Fibroblast of peridontal ligament (primary cell): ENCODE data around the gene CROCC2.

Source experiments
- DNase-seq: peaks from one replicate; pipeline ENCODE4 v3.0.0-alpha.2; 2010; ENCODE audit errors: extremely low read depth

Gene CROCC2

DNA sequence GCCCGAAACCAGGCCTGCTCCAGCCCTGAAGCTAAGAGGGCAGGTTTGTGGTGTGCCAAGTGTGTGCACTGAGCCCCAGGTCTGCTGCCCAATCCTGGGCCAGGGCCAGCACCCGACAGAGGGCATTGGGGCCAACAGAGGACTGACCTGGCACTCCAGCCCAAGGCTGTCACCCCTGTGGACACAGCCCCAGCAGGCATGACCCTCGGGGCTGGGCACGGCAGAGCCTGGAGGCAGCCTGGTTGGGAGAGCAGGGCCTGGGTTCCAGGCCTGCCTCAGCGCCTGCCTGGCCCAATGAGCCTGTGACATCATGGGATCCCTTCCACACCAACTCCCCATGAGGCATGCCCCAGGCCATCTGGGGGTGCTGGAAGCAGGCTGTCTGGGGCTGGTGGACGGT, 81.5 kb downstream of the CROCC2 start:
- no peak for DNase-seq

DNA sequence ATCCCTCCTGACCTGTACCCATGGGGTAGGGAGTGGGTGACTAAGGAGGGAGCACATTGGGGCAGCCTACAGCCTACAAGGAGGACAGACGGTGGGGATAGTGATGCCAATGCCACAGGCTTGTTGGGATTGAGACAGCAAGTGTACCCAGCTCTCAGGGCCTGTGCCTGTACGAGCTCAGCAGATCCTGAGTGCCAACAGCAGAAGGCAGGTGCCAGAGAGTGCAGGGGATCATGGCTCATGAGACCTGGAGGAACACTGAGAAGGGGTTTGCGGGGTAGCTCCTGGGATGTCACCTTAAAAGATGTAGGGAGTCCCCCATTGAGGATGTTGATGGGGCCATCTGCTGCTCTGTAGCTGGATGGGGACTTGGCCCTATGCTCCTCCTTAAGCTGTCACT, 82.0 kb downstream of the CROCC2 start:
- DNase-seq, result peak; percentile 33

DNA sequence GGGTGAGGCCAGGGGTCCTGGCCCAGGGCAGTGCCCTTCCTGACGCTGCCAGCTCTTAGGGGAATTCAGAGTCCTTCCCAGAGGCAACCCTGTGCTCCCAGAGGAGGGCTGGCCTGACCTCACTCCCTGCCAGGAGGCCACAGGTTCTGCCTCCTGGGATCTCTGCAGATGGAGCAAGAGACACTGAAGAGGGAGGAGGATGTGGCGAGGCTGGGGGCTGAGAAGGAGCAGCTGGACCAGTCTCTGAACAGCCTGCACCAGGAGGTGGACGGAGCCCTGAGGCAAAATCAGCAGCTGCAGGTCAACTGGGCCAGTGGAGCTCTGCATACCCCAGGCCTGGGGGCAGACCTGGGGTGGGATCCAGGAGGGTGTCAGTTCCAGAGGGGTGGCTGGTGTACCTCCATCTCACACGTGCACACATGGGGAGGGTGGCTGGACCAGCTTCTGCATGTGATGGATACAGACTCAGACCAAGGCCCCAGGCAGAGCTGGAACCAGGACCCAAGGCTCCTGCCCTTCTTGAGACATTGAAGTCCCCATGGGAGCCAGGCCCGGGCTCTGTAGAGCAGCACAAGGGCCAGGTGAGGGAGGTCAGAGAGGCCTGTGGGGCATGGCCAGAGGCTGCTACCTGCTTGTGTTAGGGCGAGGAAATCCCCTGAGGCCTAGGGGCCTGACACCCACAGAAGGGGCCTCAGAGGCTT, 82.6 kb downstream of the CROCC2 start:
- DNase-seq, result no peak

DNA sequence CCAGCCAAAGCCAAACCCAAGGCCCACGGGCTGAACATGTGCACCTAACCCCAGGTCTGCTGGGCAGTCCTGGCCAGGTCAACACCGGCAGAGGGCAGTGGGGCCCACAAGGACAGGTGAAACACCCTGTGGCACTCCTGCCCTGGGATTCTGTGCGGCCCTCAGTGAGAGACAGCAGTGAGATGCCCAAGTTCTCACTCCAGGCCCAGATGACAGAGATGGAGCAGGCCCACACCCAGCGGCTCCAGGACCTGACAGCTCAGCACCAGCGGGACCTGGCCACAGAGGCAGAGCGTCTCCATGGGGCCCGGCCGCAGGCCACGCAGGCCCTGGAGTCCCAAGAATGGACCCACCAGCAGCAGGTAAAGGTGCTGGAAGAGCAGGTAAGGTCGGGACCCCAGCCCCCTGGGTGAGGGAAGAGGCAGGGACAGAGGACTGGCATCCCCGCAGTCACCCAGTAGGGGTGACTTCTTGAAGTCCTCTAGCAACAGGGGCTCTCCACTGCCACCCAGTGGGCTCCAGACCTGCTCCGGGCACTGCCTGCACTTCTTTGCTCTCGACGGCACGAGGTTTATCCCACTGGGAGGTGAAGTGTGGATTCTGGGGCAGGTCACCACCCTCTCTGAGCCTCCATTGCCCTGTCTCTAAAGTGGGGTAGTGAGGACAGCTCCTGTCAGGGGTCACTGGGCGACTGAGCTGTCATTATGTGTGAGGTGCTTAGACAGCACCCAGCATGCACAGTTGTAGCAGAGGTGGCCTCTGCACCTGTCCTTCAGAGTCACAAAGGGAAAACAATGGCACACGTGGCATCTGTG, 83.5 kb downstream of the CROCC2 start:
- DNase-seq, result peak; percentile 30

DNA sequence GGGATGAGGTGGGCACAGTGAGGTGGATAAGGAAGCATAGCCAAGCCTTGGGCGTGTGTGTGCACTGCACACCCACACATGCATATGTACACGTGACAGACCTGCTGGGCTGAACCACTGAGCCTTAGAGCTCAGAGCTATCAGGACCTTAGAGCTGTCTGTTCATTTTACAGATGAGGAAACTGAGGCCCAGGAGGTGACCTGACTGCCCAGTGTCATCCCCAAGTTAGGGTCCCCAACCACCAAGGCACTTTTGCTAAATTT, 84.1 kb downstream of the CROCC2 start:
- no peak for DNase-seq

DNA sequence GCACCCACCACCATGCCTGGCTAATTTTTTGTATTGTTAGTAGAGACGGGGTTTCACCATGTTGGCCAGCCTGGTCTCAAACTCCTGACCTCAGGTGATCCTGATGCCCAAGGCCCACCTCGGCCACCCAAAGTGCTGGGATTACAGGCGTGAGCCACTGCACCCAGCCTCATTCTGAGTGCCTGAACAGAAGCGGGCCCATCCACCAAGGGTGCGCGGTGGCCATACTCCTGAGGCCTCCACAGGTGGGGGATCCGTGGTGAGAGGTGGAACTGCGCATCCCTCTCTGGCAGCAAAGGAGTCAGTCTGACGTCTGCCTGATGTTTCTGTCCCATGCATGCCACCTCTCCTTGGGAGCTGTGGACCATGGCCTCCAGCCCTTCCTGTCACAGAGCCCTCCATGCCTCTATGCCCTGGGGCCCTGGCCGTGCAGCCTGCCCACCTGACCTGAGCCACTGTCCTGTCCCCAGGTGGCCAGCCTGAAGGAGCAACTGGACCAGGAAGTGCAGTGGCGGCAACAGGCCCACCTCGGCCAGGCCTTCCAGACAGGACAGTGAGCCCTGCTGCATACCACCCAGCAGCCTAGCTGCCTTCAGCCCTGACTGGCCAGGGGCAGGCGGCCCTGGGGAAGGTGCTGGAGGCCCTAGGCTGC, 84.7 kb downstream of the CROCC2 start:
- DNase-seq, result no peak

DNA sequence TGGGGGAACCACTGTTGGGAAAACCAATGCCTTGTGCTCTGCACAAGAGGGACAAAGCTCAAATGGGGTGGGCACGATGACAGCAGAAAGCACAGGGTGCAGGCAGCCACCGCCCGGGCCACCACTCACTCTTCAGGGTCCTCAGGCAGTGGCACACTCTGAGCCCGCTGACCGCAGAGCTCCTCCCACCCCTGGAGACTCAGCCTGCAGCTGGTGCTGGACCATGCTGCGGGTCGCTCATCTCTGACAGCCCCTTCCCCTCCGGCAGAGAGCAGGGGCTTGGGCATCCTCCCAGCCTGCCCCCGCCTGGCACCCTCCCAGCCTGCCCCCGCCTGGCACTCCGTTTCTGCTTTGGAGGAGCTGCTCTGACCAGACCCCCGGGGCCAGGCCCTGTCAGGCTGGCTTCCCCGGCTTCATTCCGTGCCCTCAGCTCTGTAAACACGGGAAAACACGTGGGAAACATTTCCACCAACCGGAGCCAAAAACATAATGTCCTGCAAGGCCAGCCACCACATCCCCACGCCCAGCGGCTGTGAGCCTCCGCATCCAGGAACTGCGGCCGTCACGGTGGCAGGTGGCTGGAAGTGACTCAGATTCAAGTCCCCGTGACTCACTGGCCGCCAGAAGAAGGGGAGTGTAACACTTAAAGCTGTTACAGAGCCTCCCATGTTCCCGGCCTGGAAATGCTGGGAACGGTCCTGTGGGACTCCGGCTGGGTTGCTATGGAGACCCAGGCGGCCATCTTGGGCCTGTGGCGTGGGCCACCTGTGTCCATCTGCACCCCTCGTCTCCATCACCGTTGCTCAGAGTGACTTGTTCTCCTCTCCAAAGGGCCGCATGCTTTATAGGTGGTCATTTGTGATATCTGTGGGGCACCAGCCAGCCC, 85.5 kb downstream of the CROCC2 start:
- peak; percentile 93 for DNase-seq

DNA sequence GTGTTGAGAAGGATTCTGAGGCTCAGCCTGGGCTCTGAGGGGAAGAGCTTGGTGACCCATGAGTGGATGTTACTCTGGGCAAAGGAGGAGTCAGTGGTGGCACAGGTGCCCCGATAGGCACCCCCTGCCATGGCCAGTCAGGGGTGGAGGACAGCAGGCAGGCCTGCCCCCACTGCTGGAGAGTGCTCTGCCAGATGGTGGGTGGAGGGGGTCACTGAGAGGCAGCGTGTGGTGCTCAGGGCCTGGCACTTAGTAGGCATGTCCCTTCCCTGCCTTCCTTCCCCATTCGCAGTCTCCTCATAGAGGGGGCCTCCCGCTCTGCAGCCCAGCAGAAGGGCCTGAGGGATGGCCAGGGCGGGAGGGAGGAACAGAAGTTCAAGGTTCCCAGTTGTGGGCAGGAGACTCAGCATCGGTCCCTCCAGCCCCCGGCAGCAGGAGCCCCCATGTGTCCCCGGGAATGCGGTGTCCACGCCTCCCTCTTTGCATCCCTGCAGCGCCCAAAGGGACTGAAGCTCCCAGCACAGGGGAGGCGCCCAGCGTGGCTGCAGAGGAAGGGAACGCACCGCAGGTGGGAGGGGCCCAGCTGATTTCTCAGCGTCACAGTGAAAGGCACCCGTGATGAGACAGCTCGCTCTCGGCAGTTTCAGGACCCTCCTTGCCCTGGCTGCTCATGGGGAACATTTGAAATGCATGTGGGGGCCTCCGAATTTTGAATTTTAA, 86.6 kb downstream of the CROCC2 start:
- DNase-seq, result no peak

DNA sequence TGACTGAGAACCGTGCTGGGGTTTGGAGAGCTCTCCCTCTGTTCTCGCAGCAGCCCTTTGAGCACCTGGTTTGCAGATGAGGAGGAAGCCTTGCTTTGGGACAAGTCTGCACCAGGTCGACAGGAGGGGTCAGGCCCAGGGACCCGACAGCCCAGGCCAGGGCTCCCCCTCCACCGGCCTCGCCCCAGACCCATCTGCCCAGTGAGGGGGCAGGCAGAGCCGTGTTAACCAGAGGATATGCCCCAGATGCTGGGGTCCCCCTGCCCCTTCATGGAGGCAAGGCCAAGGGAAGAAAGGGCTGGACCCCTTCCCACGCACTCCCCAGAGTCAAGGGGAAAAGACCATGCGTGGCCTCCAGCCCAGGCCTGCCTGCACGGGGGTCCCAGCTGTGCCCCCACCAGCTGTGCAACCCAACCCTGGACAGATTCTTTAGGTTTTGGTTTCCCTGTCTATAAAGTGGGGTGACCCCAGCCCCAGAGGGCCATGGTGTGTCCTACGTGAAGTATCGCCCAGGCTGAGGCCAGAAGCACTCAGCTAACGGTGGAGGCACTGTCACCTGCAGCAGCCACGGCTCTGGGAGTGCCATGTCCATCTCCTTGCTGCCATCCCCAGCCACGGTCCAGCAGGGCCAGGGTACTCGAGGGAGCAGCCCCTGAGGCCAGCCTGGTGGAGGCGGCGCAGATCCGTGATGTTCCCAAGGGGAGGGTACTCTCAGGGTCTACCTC, 87.5 kb downstream of the CROCC2 start:
- DNase-seq, result no peak

DNA sequence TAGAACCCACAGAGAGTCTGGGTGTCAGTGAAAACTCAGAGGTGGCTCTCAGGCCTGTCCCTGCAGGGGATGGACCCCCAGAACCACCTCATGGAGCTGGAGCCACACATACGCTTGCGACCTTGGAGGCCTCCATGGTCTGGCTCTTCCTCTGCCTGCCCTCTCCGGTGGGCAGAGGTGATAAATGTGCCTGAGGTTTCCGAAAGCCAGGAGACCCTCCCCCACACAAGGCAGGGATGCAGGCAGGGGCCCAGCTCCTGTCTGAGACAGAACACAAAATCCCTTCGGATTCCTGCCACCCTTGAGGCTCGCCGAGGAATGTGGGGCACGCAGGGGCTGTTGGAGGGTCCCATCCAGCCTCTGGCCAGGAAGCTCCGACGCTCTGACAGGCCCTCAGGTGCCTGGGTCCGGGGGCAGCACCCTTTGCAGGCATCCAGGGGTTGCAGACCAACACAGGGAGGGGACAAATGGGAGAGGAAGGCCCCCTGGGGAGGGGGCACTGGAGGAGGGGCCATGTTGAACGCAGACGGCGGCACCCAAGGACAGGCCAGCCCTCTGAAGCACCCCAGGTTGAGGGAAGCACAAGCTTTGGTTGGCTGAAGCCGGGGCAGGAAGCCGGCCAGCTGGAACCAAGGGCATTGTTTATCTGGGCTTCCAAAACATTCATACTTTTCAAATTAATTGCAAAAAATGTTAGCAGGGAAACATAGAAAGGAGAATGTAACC, 88.2 kb downstream of the CROCC2 start:
- DNase-seq, result no peak

DNA sequence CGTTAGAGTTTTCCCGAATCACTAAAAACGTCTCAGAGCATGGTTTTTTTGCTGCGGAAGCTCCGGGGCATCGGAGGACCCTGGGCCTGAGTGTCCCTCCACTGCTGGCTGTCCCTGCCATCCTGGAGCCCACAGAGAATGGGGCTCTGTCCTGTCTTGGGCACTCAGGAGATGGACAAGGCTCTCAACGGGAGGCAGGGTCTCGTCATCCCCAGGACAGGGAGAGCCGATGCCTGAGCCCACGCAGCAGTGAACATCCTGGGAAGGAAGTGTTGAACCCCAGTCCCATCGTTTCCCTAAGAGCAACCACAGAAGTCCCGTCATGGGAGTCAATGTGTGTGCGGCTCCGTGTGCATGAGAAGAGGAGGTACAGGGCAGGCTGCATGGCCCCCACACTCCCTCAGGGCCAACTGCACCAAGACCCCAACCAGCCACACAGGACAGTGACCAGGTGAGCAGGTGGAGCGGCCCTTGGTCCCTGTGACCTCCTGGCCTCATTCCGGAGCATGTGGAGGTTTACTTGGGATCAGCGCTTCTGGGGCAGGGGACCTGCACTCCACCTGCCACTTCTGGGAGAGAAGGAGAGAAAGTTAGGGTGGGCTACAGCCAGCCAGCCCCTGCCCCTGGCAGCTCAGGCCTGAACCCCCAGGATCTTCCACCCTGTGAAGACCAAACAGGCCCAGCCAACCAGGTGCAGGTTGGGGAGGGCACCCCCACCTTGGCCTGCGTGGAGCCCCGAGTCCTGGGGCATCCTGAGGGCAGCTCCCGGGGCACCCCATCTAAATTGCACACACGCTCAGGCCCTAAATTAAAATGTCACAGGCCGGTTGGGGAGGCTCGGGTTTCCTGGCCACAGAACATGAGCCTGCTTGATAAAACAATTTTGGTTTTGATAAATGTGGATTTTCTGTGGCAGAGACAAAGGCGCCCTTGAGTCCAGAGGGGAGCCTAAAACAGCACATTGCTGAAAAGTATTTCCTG, 89.2 kb downstream of the CROCC2 start:
- DNase-seq, result no peak

DNA sequence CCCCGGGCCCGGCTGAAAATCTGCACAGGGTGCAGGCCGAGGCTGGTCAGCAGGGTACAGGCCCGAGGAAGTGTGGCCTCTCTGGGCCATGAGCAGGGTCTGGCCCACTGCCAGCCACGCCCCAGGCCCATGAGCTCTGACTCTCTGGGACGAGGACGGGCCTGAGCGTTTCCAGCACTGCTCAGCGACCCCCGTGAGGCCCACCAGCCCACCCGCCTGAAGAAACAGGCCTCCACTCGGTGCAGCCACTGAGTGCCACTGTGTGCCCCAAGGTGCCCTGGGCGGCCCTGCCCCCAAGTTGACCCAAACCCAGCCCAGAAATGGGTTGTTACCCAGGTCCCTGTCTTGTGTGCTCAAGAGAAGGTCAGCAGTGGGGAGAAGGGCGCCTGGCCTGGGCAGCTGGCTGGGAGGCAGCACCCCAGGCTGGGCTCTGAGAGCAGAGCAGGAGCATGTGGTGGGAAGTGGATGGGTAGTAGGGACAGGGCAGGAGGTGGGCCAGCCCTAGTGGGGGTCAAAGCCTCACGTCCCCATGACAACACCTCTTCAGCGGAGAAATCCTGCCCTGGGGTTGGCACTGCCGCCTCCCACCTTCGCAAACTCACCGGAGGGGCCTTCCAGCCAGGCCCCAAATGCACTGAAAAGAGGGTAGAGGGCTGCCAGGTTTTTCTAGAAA, 90.2 kb downstream of the CROCC2 start:
- no peak for DNase-seq

DNA sequence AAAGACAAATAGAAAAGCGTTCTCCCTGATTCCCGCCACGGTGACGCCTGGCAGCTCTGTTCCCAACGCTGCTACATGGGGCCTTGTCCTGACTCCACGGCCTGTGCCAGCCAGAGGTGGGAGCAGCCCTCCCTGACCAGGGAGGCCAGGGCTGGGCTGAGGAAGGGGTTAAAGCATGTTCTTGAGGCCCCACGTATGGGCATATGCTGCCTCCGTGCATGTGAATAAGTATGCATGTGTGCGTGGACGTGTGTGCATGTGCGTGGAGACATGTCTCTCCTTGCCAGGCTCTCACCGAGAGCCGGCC, 90.7 kb downstream of the CROCC2 start:
- no peak for DNase-seq

DNA sequence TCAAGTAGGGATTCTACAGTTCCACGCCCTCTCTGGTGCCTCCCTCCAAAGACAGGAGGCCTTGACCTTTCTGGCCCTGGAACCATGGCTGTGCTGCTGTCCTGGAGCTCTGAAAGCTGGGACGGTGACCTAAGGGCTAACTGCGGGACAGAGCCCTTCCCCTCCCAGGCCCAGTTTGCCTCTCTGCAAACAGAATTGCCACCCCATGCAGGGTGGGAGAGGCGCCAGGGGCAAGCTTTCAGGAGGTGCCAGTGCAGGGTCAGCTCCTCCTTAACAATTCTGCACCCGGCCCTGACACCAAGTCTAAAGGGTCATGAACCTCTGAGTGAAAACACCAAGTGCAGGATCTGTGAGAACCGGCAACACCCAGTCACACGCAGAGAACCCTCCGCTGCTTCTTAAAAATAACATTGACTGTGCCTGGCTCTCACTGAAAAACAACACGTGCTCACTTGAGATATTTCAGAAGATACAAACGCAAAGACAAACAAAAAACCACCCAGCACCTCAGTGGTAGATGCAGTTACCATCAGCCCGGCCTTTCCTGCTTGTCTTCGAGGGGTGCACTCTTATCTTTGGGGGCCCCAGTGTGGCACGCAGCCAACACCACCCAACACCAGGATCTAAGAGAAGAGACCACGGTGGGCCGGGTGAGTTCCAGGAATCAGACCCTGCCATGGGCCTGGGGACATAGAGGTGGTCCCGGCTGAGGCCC, 91.2 kb downstream of the CROCC2 start:
- DNase-seq, result peak; percentile 27

DNA sequence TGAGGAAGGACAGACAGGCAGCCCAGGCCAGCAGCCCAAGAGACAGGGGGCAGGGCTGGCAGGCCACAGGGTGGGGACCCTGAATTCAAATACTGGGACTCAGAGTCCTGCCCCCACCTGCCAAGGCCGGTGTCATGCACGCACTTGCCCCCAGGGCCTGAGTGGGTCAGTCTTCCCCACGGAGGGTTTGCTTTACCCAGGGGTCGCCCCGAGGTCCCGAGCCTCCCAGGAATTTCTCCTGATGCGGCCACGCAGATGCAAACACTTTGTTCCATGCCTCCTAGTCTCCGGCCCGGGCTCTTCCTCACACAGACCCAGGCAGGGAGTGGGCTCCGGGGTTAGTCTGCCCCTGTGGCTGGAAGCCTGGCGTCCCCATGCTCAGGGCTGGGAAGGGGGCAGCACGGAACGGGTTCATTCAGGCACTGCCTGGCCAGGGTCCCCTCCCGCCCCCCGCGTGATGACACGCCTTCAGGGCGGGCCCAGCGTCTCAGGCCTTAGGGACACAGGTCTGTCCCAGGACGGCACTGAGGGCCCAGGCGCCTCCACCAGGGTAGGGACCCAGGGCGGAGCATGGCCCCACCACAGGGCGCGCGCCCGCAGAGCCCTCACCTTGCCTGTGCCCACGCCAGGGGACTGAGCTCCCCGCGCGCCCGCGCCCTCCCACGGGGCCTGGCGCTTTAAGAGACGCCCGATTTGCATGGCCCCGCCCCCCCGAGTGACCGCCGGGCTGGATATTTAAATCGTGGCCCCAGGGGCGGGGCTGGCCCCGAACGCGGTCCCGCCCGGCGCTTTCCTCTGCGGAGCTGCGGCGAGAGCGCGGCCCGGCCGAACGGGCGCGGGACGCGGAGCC, 91.9 kb downstream of the CROCC2 start, which contains the start of gene SNED1:
SNED1 (plus strand) TSS at position 763 of the 850 bp plus-strand sequence. CDS start 220 bp downstream, outside the sequence.
- DNase-seq, result peak; percentile 71

DNA sequence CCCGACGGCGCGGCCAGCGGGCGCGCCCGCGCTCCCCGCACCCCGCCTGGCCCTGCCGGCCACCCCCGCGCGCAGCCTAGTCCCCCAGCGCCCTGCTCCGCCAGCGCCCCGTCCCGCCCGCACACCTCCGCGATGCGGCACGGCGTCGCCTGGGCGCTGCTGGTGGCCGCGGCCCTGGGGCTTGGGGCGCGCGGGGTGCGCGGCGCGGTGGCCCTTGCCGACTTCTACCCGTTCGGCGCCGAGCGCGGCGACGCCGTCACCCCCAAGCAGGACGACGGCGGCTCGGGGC, 92.5 kb downstream of the CROCC2 start:
- DNase-seq, result no peak
